Nephron (organoid): Measurements from ENCODE around the gene TENM4.
"Not testable (repeated sequence)": the region's sequence is repeated elsewhere in the genome, so short reads cannot be mapped to it uniquely, and the experiment has no call there.

Experiments used
- H3K27ac Mint-ChIP-seq, 3 experiments: 2 replicates each; pipeline ENCODE4 v1.8.0; 2020; ENCODE audit warnings: mixed read lengths in 3 of 3, mild to moderate bottlenecking in 2 of 3, moderate library complexity in 1 of 3
- H3K27me3 Mint-ChIP-seq: 2 replicates; pipeline ENCODE4 v1.8.0; 2021; ENCODE audit warnings: low read depth, mild to moderate bottlenecking, moderate library complexity, mixed read lengths
- H3K36me3 Mint-ChIP-seq: 2 replicates; pipeline ENCODE4 v1.8.0; 2020; ENCODE audit warnings: low read depth, mixed read lengths
- H3K4me1 Mint-ChIP-seq: 2 replicates; pipeline ENCODE4 v1.8.0; 2020; ENCODE audit warnings: mixed read lengths
- H3K4me3 Mint-ChIP-seq, 3 experiments: 2 replicates each; pipeline ENCODE4 v1.8.0; 2020; ENCODE audit warnings: mild to moderate bottlenecking in 3 of 3, mixed read lengths in 3 of 3, moderate library complexity in 2 of 3
- H3K9me3 Mint-ChIP-seq: 2 replicates; pipeline ENCODE4 v1.8.0; 2020; ENCODE audit warnings: mixed read lengths
- CTCF ChIP-seq, 3 experiments: fragments of 200-600 bp; sonication (generic); IDR thresholded peaks; one replicate each; pipeline ENCODE4 v1.5.0; 2021; ENCODE audit warnings: antibody characterized with exemption in 3 of 3; ENCODE audit not compliant: unreplicated experiment in 3 of 3

TENM4 gene

GRCh38 chr11:78622666-78623065 lies 818.2 kb downstream of the TENM4 start:
- Mint-ChIP-seq H3K27ac (no peak overlapping the region), H3K4me1 (no peaks in the 10 kb centered on the region), H3K36me3 (no peaks in the 10 kb centered on the region), H3K27me3 (peaks cover 5% of the 10 kb centered on the region), H3K4me3 (no peak overlapping the region), H3K9me3 (peaks cover 42% of the 10 kb centered on the region)
- no peak for TF ChIP-seq CTCF (IDR thresholded peaks at IDR 0.05; ENCODE audit: unreplicated experiment in 3 of 3)

GRCh38 chr11:78620159-78620558 lies 820.7 kb downstream of the TENM4 start:
- Mint-ChIP-seq H3K4me1 (no peaks in the 10 kb centered on the region), H3K36me3 (no peaks in the 10 kb centered on the region), H3K9me3 (peaks cover 36% of the 10 kb centered on the region), H3K27ac (no peak overlapping the region), H3K27me3 (peaks cover 5% of the 10 kb centered on the region), H3K4me3 (no peak overlapping the region)
- no peak for TF ChIP-seq CTCF (IDR thresholded peaks at IDR 0.05; ENCODE audit: unreplicated experiment in 3 of 3)

GRCh38 chr11:78615724-78616123 lies 825.1 kb downstream of the TENM4 start:
- H3K36me3 Mint-ChIP-seq, result no peaks in the 10 kb centered on the region
- no peak overlapping the region for H3K4me3 Mint-ChIP-seq
- H3K27ac Mint-ChIP-seq, result no peak overlapping the region
- peaks cover 2% of the 10 kb centered on the region for H3K27me3 Mint-ChIP-seq
- H3K4me1 Mint-ChIP-seq, result no peaks in the 10 kb centered on the region
- no peak for TF ChIP-seq CTCF (IDR thresholded peaks at IDR 0.05; ENCODE audit: unreplicated experiment in 3 of 3)
- peaks cover 23% of the 10 kb centered on the region for H3K9me3 Mint-ChIP-seq

GRCh38 chr11:78613378-78613813 lies 827.4 kb downstream of the TENM4 start:
- TF ChIP-seq CTCF (IDR thresholded peaks at IDR 0.05; ENCODE audit: unreplicated experiment in 3 of 3), result no peak
- peaks cover 6% of the 10 kb centered on the region for H3K9me3 Mint-ChIP-seq
- no peak overlapping the region for H3K27ac Mint-ChIP-seq
- no peaks in the 10 kb centered on the region for H3K36me3 Mint-ChIP-seq
- H3K27me3 Mint-ChIP-seq, result no peaks in the 10 kb centered on the region
- H3K4me3 Mint-ChIP-seq, result no peak overlapping the region
- no peaks in the 10 kb centered on the region for H3K4me1 Mint-ChIP-seq

GRCh38 chr11:78612721-78613377 lies 828.0 kb downstream of the TENM4 start:
- no peak for TF ChIP-seq CTCF (IDR thresholded peaks at IDR 0.05; ENCODE audit: unreplicated experiment in 3 of 3)
- H3K36me3 Mint-ChIP-seq, result no peaks in the 10 kb centered on the region
- H3K27ac Mint-ChIP-seq, result no peak overlapping the region
- H3K27me3 Mint-ChIP-seq, result no peaks in the 10 kb centered on the region
- peaks cover 4% of the 10 kb centered on the region for H3K9me3 Mint-ChIP-seq
- H3K4me1 Mint-ChIP-seq, result no peaks in the 10 kb centered on the region
- H3K4me3 Mint-ChIP-seq, result no peak overlapping the region

- H3K4me3 Mint-ChIP-seq, H3K9me3 Mint-ChIP-seq, H3K36me3 Mint-ChIP-seq, H3K4me1 Mint-ChIP-seq, H3K27me3 Mint-ChIP-seq, H3K27ac Mint-ChIP-seq: not testable (repeated sequence)
These were observed 831.5 kb downstream of the TENM4 start for GRCh38 chr11:78609321-78609720.
